Measurements from ENCODE around the gene HPSE2. TPM values are rescaled to one million over a fixed set of nuclear protein-coding genes. Genes with fewer than 3 reads are reported as not detected.

HPSE2 gene
- total and polyA plus RNA-seq, 2 experiments from 2014 or later = 0.10 to 0.24 TPM

- TF ChIP-seq ZNF462 (CRISPR knock-in tag; IDR thresholded peaks at IDR 0.05) = no peak
- TF ChIP-seq ETS1 (IDR thresholded peaks at IDR 0.05) = no peak
- no peak for TF ChIP-seq JUNB (IDR thresholded peaks at IDR 0.05; ENCODE audit: unreplicated experiment)
- TF ChIP-seq REST (IDR thresholded peaks at IDR 0.05; ENCODE audit: unreplicated experiment) = no peak
Observed at GRCh38 chr10:99125879-99126278, 109.8 kb downstream of the HPSE2 start (continued).

DNA sequence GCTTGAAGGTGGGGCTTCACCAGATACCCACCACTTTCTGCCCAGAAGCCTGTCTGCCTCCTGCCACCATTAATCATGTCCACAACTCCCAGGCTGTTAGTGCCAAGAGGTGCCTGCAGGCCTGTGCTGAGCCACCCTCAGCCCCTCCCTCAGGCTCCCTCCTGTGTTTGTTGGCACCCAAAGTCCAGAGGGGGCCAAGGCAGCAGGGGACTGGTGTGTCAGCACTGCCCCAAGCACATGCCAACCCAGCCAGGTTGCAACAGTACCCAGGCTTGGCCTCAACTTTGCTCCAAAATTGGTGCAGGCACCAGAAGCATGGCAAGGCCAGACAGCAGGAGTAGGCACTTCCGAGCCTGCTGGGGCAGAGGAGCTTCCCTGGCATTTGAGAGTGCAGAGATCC is 111.3 kb downstream of the HPSE2 start:
- no peaks in the 10 kb centered on the region for H4K20me1 ChIP-seq (replicated peaks; ENCODE audit: insufficient read depth)
- Mint-ChIP-seq H3K36me3 (ENCODE audit: low read depth) (peaks cover 9% of the 10 kb centered on the region), H3K27ac (no peak overlapping the region), H3K4me1 (no peaks in the 10 kb centered on the region), H3K4me3 (no peak overlapping the region), H3K9me3 (peaks cover 26% of the 10 kb centered on the region), H3K27me3 (ENCODE audit: insufficient read depth, low read depth, poor library complexity) (peaks cover 4% of the 10 kb centered on the region)
- H3K27ac ChIP-seq (ENCODE audit: low read depth) = no peak overlapping the region
- DNase-seq (ENCODE audit: low spot score) = no peak
- H3K36me3 ChIP-seq (ENCODE audit: insufficient read depth) = no peaks in the 10 kb centered on the region; the same call in 1 of the 2 replicates
- no peak overlapping the region for H2AFZ ChIP-seq
- H3K4me1 ChIP-seq (ENCODE audit: insufficient read depth) = no peaks in the 10 kb centered on the region
- H3F3A ChIP-seq (replicated peaks; ENCODE audit: low read depth) = no peaks in the 10 kb centered on the region
- H3K4me2 ChIP-seq = no peak overlapping the region
- TF ChIP-seq CREB1 (CRISPR knock-in tag; IDR thresholded peaks at IDR 0.05; ENCODE audit: low read depth) (no peak), ZNF114 (CRISPR knock-in tag; IDR thresholded peaks at IDR 0.05) (no peak), POLR2AphosphoS5 (IDR thresholded peaks at IDR 0.05; ENCODE audit: low read depth) (no peak), STAT1 (IDR thresholded peaks at IDR 0.05; ENCODE audit: unreplicated experiment) (no peak), NANOG (IDR thresholded peaks at IDR 0.05; ENCODE audit: borderline replicate concordance) (no peak), JUNB (IDR thresholded peaks at IDR 0.05; ENCODE audit: unreplicated experiment) (no peak), CTCF (conservative IDR thresholded peaks at IDR 0.05; ENCODE audit: low read depth in 2 of 2) (no peak), ETS1 (IDR thresholded peaks at IDR 0.05) (no peak)
- no peak for ATAC-seq
- no peaks in the 10 kb centered on the region for H3K79me2 ChIP-seq (replicated peaks; ENCODE audit: insufficient read depth)
- no peak overlapping the region for H3K4me3 ChIP-seq
- H3K27me3 ChIP-seq (ENCODE audit: insufficient read depth) = no peaks in the 10 kb centered on the region
- H3K9me2 ChIP-seq (ENCODE audit: insufficient read depth) = no peaks in the 10 kb centered on the region

Data from GM23338 (cell line).